T-helper 2 cell treated with Interferon-gamma antibody and Interleukin-4, amounts not matched to agents 5 μg/mL and 100 μg/mL, for 36 hours (primary cell): ENCODE results near the gene NUPR2.
"Not testable (repeated sequence)": the region's sequence is repeated elsewhere in the genome, so short reads cannot be mapped to it uniquely, and the experiment has no call there.

Experiments used
- DNase-seq: peaks from one replicate; pipeline ENCODE4 v3.0.0; 2021; ENCODE audit warnings: low spot score
- H3K27ac Mint-ChIP-seq: one replicate; pipeline ENCODE4 v1.8.0; 2021; ENCODE audit warnings: mild to moderate bottlenecking, mixed read lengths
- H3K27me3 Mint-ChIP-seq: one replicate; pipeline ENCODE4 v1.8.0; 2021; ENCODE audit warnings: low read depth, mixed read lengths
- H3K36me3 Mint-ChIP-seq: one replicate; pipeline ENCODE4 v1.8.0; 2021; ENCODE audit warnings: low read depth, mixed read lengths
- H3K4me1 Mint-ChIP-seq: one replicate; pipeline ENCODE4 v1.8.0; 2021; ENCODE audit warnings: low read depth, mixed read lengths
- H3K4me3 Mint-ChIP-seq: one replicate; pipeline ENCODE4 v1.8.0; 2022; ENCODE audit warnings: mild to moderate bottlenecking, moderate library complexity, mixed read lengths
- H3K9me3 Mint-ChIP-seq: one replicate; pipeline ENCODE4 v1.8.0; 2021; ENCODE audit warnings: mixed read lengths

Gene NUPR2

DNA sequence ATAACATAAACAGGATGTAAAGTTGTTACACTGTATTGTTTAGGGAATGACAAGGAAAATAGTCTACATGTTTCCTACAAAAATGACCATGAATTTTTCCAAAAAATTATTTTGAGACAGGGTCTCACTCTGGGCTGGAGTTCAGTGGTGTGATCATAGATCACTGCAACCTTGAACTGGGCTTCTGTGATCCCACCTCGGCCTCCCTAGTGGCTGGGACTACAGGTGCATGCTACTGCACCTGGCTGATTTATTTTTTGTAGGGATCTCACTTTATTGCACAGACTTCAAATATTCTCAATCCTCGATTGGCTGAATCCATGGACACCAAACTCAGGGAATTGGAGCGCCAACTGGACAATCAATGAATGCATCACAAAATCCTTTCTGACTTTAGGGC, 16.6 kb downstream of the NUPR2 start:
- H3K36me3 Mint-ChIP-seq: peaks cover 37% of the 10 kb centered on the region
- H3K9me3 Mint-ChIP-seq: no peaks in the 10 kb centered on the region
- H3K27ac Mint-ChIP-seq: no peak overlapping the region
- no peak overlapping the region for H3K4me3 Mint-ChIP-seq
- no peak for DNase-seq
- no peaks in the 10 kb centered on the region for H3K27me3 Mint-ChIP-seq
- H3K4me1 Mint-ChIP-seq: peaks cover 2% of the 10 kb centered on the region

GRCh38 chr7:56098187-56099008, 17.8 kb downstream of the NUPR2 start:
- H3K36me3 Mint-ChIP-seq: peaks cover 33% of the 10 kb centered on the region
- H3K9me3 Mint-ChIP-seq, H3K27me3 Mint-ChIP-seq, H3K27ac Mint-ChIP-seq, H3K4me3 Mint-ChIP-seq, DNase-seq, H3K4me1 Mint-ChIP-seq: not testable (repeated sequence)

GRCh38 chr7:56097700-56098099, 18.5 kb downstream of the NUPR2 start:
- DNase-seq: no peak
- Mint-ChIP-seq H3K27ac (no peak overlapping the region), H3K27me3 (no peaks in the 10 kb centered on the region), H3K9me3 (no peaks in the 10 kb centered on the region), H3K4me3 (no peak overlapping the region), H3K4me1 (no peaks in the 10 kb centered on the region), H3K36me3 (peaks cover 29% of the 10 kb centered on the region)

GRCh38 chr7:56092789-56093531, 23.3 kb downstream of the NUPR2 start, which contains the start of gene PHKG1:
PHKG1 (minus strand) TSS chr7:56092952; CDS start chr7:56088941, 4,011 bp downstream.
- H3K36me3 Mint-ChIP-seq: peaks cover 5% of the 10 kb centered on the region
- H3K4me1 Mint-ChIP-seq: no peaks in the 10 kb centered on the region
- no peak within 1 kb of the TSS for H3K4me3 Mint-ChIP-seq
- DNase-seq: no peak
- no peaks in the 10 kb centered on the region for H3K27me3 Mint-ChIP-seq
- H3K27ac Mint-ChIP-seq: no peak within 1 kb of the TSS
- H3K9me3 Mint-ChIP-seq: no peaks in the 10 kb centered on the region

DNA sequence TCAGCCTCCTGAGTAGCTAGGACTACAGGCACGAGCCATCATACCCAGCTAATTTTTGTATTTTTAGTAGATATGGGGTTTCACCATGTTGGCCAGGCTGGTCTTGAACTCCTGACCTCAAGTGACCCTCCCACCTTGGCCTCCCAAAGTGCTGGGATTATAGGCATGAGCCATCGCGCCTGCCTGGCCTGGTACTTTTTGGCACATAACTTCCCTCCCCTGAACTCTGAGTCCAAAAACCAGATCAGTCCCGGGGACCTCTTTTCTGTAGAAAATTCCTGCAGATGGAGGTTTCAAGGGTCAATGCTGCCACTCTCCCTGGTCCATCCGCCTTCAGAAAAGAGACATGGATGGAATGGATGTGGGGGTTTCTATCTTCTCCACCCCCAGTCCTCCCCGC, 23.8 kb downstream of the NUPR2 start:
- H3K4me1 Mint-ChIP-seq, H3K4me3 Mint-ChIP-seq, H3K27ac Mint-ChIP-seq, H3K9me3 Mint-ChIP-seq, H3K27me3 Mint-ChIP-seq, H3K36me3 Mint-ChIP-seq, DNase-seq: not testable (repeated sequence)

DNA sequence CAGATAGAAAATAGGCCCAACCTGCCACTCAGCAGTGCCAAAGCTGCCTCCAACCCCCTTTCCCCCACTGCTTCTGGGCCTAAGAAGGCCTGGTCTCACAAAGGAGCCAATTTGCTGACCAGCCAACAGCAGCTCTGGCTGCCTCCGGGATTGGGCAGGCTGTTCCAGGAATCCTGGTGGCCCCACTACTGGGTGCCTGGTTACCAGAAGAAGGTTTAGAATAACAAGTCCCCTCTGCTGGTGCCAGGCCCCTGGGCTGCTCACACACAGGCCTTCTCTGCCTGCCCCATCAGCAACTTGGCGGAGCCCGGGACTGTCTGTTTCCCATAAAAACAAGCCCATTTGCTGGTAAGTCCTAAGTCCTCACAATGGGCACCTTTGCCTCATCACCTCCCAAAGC, 24.6 kb downstream of the NUPR2 start:
- peaks cover 4% of the 10 kb centered on the region for H3K36me3 Mint-ChIP-seq
- H3K4me3 Mint-ChIP-seq: no peak overlapping the region
- no peaks in the 10 kb centered on the region for H3K27me3 Mint-ChIP-seq
- DNase-seq: no peak
- H3K9me3 Mint-ChIP-seq: no peaks in the 10 kb centered on the region
- H3K4me1 Mint-ChIP-seq: no peaks in the 10 kb centered on the region
- H3K27ac Mint-ChIP-seq: no peak overlapping the region

- DNase-seq: no peak
- H3K4me1 Mint-ChIP-seq: no peaks in the 10 kb centered on the region
- H3K4me3 Mint-ChIP-seq: no peak overlapping the region
- no peaks in the 10 kb centered on the region for H3K9me3 Mint-ChIP-seq
- no peak overlapping the region for H3K27ac Mint-ChIP-seq
- H3K36me3 Mint-ChIP-seq: peaks cover 5% of the 10 kb centered on the region
- H3K27me3 Mint-ChIP-seq: no peaks in the 10 kb centered on the region
These were observed 28.8 kb downstream of the NUPR2 start for GRCh38 chr7:56087445-56087844.

GRCh38 chr7:56086761-56087160, 29.5 kb downstream of the NUPR2 start:
- Mint-ChIP-seq H3K36me3 (peaks cover 5% of the 10 kb centered on the region), H3K27me3 (no peaks in the 10 kb centered on the region), H3K9me3 (no peaks in the 10 kb centered on the region), H3K4me3 (no peak overlapping the region), H3K4me1 (no peaks in the 10 kb centered on the region), H3K27ac (no peak overlapping the region)
- DNase-seq: no peak

DNA sequence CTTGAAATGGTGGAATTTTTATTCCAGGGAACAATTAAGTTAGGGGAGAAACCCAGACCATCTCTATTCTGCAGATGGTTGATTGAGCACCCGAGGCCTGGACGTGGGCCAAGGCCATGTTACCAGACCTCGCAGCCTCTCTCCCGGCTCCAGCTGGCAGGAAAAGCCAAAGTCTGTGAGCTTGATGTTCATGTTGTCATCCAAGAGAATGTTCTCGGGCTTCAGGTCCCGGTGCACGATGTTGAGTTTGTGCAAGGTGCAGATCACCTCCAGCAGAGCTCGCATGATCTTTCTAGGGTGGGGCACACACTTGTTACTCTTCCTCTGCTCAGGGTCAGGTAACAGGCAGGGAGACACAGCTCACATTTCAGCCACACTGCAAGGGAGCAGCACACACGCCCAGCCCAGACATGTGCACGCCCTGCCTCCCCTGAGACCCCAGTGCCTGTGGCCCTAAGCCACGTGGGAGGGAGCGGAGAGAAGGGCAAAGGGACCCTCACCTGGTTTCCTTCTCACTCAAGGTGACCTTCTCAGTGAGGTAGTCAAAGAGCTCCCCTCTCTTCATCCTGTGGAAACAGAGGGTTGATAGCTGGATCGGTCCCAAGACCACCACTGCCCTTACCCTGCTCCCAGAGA, 32.9 kb downstream of the NUPR2 start:
- Mint-ChIP-seq H3K9me3 (no peaks in the 10 kb centered on the region), H3K27ac (no peak overlapping the region), H3K36me3 (peaks cover 14% of the 10 kb centered on the region), H3K4me3 (no peak overlapping the region), H3K4me1 (no peaks in the 10 kb centered on the region), H3K27me3 (no peaks in the 10 kb centered on the region)
- no peak for DNase-seq

- peaks cover 14% of the 10 kb centered on the region for H3K36me3 Mint-ChIP-seq
- no peak overlapping the region for H3K27ac Mint-ChIP-seq
- DNase-seq: no peak
- no peak overlapping the region for H3K4me3 Mint-ChIP-seq
- no peaks in the 10 kb centered on the region for H3K9me3 Mint-ChIP-seq
- no peaks in the 10 kb centered on the region for H3K27me3 Mint-ChIP-seq
- H3K4me1 Mint-ChIP-seq: no peaks in the 10 kb centered on the region
These were observed 34.4 kb downstream of the NUPR2 start for GRCh38 chr7:56081626-56082340.

- not testable (repeated sequence) for H3K27me3 Mint-ChIP-seq, H3K4me1 Mint-ChIP-seq, DNase-seq, H3K4me3 Mint-ChIP-seq, H3K9me3 Mint-ChIP-seq, H3K27ac Mint-ChIP-seq
- peaks cover 15% of the 10 kb centered on the region for H3K36me3 Mint-ChIP-seq
These were observed 35.3 kb downstream of the NUPR2 start for GRCh38 chr7:56080726-56081435.

DNA sequence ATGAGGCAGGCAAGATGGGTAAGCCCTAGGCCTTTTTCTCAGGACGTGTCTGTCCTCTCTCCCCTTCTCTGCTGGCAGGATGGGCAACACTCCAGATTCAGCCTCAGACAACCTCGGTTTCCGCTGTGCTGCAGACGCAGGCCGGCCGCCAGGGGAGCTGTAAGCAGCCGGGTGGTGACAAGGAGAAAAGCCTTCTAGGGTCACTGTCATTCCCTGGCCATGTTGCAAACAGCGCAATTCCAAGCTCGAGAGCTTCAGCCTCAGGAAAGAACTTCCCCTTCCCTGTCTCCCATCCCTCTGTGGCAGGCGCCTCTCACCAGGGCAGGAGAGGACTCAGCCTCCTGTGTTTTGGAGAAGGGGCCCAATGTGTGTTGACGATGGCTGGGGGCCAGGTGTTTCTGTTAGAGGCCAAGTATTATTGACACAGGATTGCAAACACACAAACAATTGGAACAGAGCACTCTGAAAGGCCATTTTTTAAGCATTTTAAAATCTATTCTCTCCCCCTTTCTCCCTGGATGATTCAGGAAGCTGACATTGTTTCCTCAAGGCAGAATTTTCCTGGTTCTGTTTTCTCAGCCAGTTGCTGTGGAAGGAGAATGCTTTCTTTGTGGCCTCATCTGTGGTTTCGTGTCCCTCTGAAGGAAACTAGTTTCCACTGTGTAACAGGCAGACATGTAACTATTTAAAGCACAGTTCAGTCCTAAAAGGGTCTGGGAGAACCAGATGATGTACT, 36.6 kb downstream of the NUPR2 start:
- no peaks in the 10 kb centered on the region for H3K4me1 Mint-ChIP-seq
- H3K9me3 Mint-ChIP-seq: no peaks in the 10 kb centered on the region
- no peak for DNase-seq
- no peak overlapping the region for H3K27ac Mint-ChIP-seq
- no peaks in the 10 kb centered on the region for H3K27me3 Mint-ChIP-seq
- H3K4me3 Mint-ChIP-seq: no peak overlapping the region
- H3K36me3 Mint-ChIP-seq: peaks cover 18% of the 10 kb centered on the region

- DNase-seq: no peak
- no peaks in the 10 kb centered on the region for H3K27me3 Mint-ChIP-seq
- peaks cover 22% of the 10 kb centered on the region for H3K36me3 Mint-ChIP-seq
- H3K9me3 Mint-ChIP-seq: no peaks in the 10 kb centered on the region
- H3K4me1 Mint-ChIP-seq: peaks cover 2% of the 10 kb centered on the region
- H3K27ac Mint-ChIP-seq: no peak overlapping the region
- H3K4me3 Mint-ChIP-seq: no peak overlapping the region
These were observed 38.0 kb downstream of the NUPR2 start for GRCh38 chr7:56078196-56078595.
